ENCODE results near the gene EGLN3. TPM values are rescaled to one million over a fixed set of nuclear protein-coding genes. Genes with fewer than 3 reads are reported as not detected.

Gene EGLN3
- total RNA-seq, 4 donors from 2014 or later = 11.4 to 35.1 (median 25.0) TPM

GRCh38 chr14:33925946-33926345 lies 24.9 kb downstream of the EGLN3 start:
- Histone ChIP-seq H3K27me3 (no peaks in the 10 kb centered on the region), H3K4me1 (peaks cover 0 to 8% (median 0%) of the 10 kb centered on the region in 3 donors), H3K27ac (no peak overlapping the region), H3K4me3 (no peak overlapping the region), H3K9me3 (no peaks in the 10 kb centered on the region), H3K36me3 (peaks cover 0 to 36% (median 0%) of the 10 kb centered on the region in 3 donors)
- TF ChIP-seq POLR2A (IDR thresholded peaks at IDR 0.05) (no peak), CTCF (IDR thresholded peaks at IDR 0.05) (no peak)
- DNase-seq = no peak
- intact Hi-C loops (cut with DNase I) = no loop called here

- intact Hi-C loops (cut with DNase I) = no loop called here
- H3K27me3 ChIP-seq = no peaks in the 10 kb centered on the region
- DNase-seq = no peak
- peaks cover 0 to 1% (median 0%) of the 10 kb centered on the region in 3 donors for H3K4me1 ChIP-seq
- H3K4me3 ChIP-seq = no peak overlapping the region
- H3K9me3 ChIP-seq = no peaks in the 10 kb centered on the region
- H3K36me3 ChIP-seq = peaks cover 0 to 36% (median 0%) of the 10 kb centered on the region in 3 donors
- TF ChIP-seq CTCF (IDR thresholded peaks at IDR 0.05) (no peak), POLR2A (IDR thresholded peaks at IDR 0.05) (no peak)
- WGBS, 2 donors = 79 to 89% methylated on average over 3 of the region's 3 CpGs
- no peak overlapping the region for H3K27ac ChIP-seq
Observed at GRCh38 chr14:33925235-33925634, 25.6 kb downstream of the EGLN3 start.

GRCh38 chr14:33924566-33925100 lies 26.2 kb downstream of the EGLN3 start:
- Histone ChIP-seq H3K27ac (no peak overlapping the region), H3K4me1 (no peaks in the 10 kb centered on the region), H3K4me3 (no peak overlapping the region), H3K36me3 (peaks cover 0 to 36% (median 0%) of the 10 kb centered on the region in 3 donors), H3K9me3 (no peaks in the 10 kb centered on the region), H3K27me3 (no peaks in the 10 kb centered on the region)
- TF ChIP-seq POLR2A (IDR thresholded peaks at IDR 0.05) = no peak
- no peak for TF ChIP-seq CTCF (IDR thresholded peaks at IDR 0.05)
- intact Hi-C loops (cut with DNase I) = no loop called here
- DNase-seq = no peak
- WGBS, 2 donors = 81% methylated on average over 3 of the region's 3 CpGs

GRCh38 chr14:33922125-33922524 lies 28.7 kb downstream of the EGLN3 start:
- TF ChIP-seq CTCF (IDR thresholded peaks at IDR 0.05) (no peak), POLR2A (IDR thresholded peaks at IDR 0.05) (no peak)
- no peak overlapping the region for H3K4me3 ChIP-seq
- WGBS, 2 donors = 58 to 63% methylated on average over 4 of the region's 4 CpGs
- peaks cover 0 to 6% (median 3%) of the 10 kb centered on the region in 3 donors for H3K4me1 ChIP-seq
- intact Hi-C loops (cut with DNase I) = no loop called here
- H3K9me3 ChIP-seq = no peaks in the 10 kb centered on the region
- peaks cover 0 to 12% (median 0%) of the 10 kb centered on the region in 3 donors for H3K36me3 ChIP-seq
- no peak for DNase-seq
- H3K27ac ChIP-seq = no peak overlapping the region
- no peaks in the 10 kb centered on the region for H3K27me3 ChIP-seq

GRCh38 chr14:33918256-33918655 lies 32.6 kb downstream of the EGLN3 start:
- TF ChIP-seq POLR2A (IDR thresholded peaks at IDR 0.05) = no peak
- TF ChIP-seq CTCF (IDR thresholded peaks at IDR 0.05) = no peak
- DNase-seq = no peak
- Histone ChIP-seq H3K27ac (no peak overlapping the region), H3K9me3 (no peaks in the 10 kb centered on the region), H3K36me3 (no peaks in the 10 kb centered on the region), H3K4me3 (no peak overlapping the region), H3K4me1 (peaks cover 0 to 12% (median 12%) of the 10 kb centered on the region in 3 donors), H3K27me3 (no peaks in the 10 kb centered on the region)
- intact Hi-C loops (cut with DNase I) = no loop called here
- 83 to 86% methylated on average over 3 of the region's 3 CpGs for WGBS, 2 donors
